ENCODE measurements around the gene CST4. TPM values are rescaled to one million over a fixed set of nuclear protein-coding genes. Genes with fewer than 3 reads are reported as not detected.

Gene CST4
- total RNA-seq, 1 donor from 2014 or later = not detected

DNA sequence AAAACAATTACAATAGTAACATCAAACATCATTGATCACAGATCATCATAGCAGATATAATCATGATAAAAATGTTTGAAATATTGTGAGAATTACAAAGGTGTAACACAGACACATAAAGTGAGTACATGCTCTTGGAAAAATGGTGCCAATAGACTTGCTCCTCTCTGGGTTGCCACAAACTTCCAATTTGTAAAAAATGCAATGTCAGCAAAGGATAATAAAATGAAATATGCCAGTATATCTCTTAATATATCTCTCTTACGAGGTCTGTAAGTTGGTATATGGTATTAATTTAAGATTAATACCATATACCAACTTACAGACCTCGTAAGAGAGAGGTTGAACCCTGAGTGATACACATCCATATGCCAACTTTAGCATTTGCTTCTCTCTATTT lies 37.7 kb downstream of the CST4 start:
- Mint-ChIP-seq H3K9me3 (ENCODE audit: unreplicated experiment) (no peaks in the 10 kb centered on the region), H3K36me3 (ENCODE audit: low read depth, unreplicated experiment) (no peaks in the 10 kb centered on the region), H3K27ac (ENCODE audit: unreplicated experiment) (no peak overlapping the region), H3K4me1 (ENCODE audit: low read depth, unreplicated experiment) (peaks cover 6% of the 10 kb centered on the region), H3K27me3 (ENCODE audit: low read depth, unreplicated experiment) (peaks cover 5% of the 10 kb centered on the region), H3K4me3 (ENCODE audit: unreplicated experiment) (no peak overlapping the region)
- Histone ChIP-seq H3K27me3 (ENCODE audit: insufficient read depth, low read length) (peaks cover 2% of the 10 kb centered on the region), H3K36me3 (ENCODE audit: insufficient read depth, low read length) (no peaks in the 10 kb centered on the region), H3K4me1 (ENCODE audit: insufficient read depth, low read length) (no peaks in the 10 kb centered on the region), H3K9me3 (ENCODE audit: insufficient read depth, low read depth, low read length) (no peaks in the 10 kb centered on the region), H2AFZ (ENCODE audit: low read depth, low read length) (no peak overlapping the region), H3K4me2 (ENCODE audit: low read length) (no peak overlapping the region), H3K79me2 (ENCODE audit: insufficient read depth, low read length) (no peaks in the 10 kb centered on the region), H3K4me3 (ENCODE audit: insufficient read depth, low read depth, low read length) (no peak overlapping the region), H3K9ac (ENCODE audit: low read length) (no peak overlapping the region), H3K27ac (ENCODE audit: low read depth, low read length) (no peak overlapping the region), H4K20me1 (ENCODE audit: insufficient read depth, low read length) (no peaks in the 10 kb centered on the region)
- TF ChIP-seq, protein P1, sequence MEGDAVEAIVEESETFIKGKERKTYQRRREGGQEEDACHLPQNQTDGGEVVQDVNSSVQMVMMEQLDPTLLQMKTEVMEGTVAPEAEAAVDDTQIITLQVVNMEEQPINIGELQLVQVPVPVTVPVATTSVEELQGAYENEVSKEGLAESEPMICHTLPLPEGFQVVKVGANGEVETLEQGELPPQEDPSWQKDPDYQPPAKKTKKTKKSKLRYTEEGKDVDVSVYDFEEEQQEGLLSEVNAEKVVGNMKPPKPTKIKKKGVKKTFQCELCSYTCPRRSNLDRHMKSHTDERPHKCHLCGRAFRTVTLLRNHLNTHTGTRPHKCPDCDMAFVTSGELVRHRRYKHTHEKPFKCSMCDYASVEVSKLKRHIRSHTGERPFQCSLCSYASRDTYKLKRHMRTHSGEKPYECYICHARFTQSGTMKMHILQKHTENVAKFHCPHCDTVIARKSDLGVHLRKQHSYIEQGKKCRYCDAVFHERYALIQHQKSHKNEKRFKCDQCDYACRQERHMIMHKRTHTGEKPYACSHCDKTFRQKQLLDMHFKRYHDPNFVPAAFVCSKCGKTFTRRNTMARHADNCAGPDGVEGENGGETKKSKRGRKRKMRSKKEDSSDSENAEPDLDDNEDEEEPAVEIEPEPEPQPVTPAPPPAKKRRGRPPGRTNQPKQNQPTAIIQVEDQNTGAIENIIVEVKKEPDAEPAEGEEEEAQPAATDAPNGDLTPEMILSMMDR (IDR thresholded peaks at IDR 0.05; ENCODE audit: insufficient read depth, low read depth, low read length) = no peak
- no peak for TF ChIP-seq EZH2 (IDR thresholded peaks at IDR 0.05; ENCODE audit: insufficient read depth, low read length)
- DNase-seq (ENCODE audit: low read depth) (no peak), FAIRE-seq (no peak)

DNA sequence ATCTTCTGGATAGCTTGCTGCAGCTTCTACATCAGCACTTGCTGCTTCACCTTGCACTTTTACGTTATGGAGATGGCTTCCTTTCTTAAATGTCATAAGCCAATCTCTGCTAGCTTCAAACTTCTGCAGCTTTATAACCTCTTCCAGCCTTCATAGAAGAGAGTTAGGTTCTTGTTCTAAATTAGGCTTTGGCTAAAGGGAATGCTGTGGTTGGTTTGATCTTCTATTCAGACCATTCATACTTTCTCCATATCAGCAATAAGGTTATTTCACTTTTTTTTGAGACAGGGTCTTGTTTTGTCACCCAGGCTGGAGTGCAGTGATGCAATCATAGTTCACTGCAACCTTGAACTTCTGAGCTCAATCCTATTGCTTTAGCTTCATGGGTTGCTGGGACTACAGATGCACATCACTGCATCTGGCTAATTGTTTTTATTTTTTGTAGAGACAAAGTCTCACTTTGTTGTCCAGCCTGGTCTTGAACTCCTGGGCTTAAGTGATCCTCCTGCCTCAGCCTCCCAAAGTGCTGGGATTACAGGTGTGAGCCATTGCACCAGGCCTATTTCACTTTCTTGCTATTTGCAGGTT lies 38.9 kb downstream of the CST4 start:
- Histone ChIP-seq H3K9ac (ENCODE audit: low read length) (no peak overlapping the region), H3K36me3 (ENCODE audit: insufficient read depth, low read length) (no peaks in the 10 kb centered on the region), H3K27me3 (ENCODE audit: insufficient read depth, low read length) (peaks cover 2% of the 10 kb centered on the region), H2AFZ (ENCODE audit: low read depth, low read length) (no peak overlapping the region), H3K4me3 (ENCODE audit: insufficient read depth, low read depth, low read length) (no peak overlapping the region), H3K4me2 (ENCODE audit: low read length) (no peak overlapping the region), H4K20me1 (ENCODE audit: insufficient read depth, low read length) (no peaks in the 10 kb centered on the region), H3K27ac (ENCODE audit: low read depth, low read length) (no peak overlapping the region), H3K9me3 (ENCODE audit: insufficient read depth, low read depth, low read length) (no peaks in the 10 kb centered on the region), H3K4me1 (ENCODE audit: insufficient read depth, low read length) (no peaks in the 10 kb centered on the region), H3K79me2 (ENCODE audit: insufficient read depth, low read length) (no peaks in the 10 kb centered on the region)
- DNase-seq (ENCODE audit: low read depth) (no peak), FAIRE-seq (no peak)
- H3K27me3 Mint-ChIP-seq (ENCODE audit: low read depth, unreplicated experiment) = peaks cover 8% of the 10 kb centered on the region
- no peak overlapping the region for H3K4me3 Mint-ChIP-seq (ENCODE audit: unreplicated experiment)
- no peaks in the 10 kb centered on the region for H3K9me3 Mint-ChIP-seq (ENCODE audit: unreplicated experiment)
- no peaks in the 10 kb centered on the region for H3K36me3 Mint-ChIP-seq (ENCODE audit: low read depth, unreplicated experiment)
- TF ChIP-seq, protein P1 (IDR thresholded peaks at IDR 0.05; ENCODE audit: insufficient read depth, low read depth, low read length) = no peak
- TF ChIP-seq EZH2 (IDR thresholded peaks at IDR 0.05; ENCODE audit: insufficient read depth, low read length) = no peak
- H3K4me1 Mint-ChIP-seq (ENCODE audit: low read depth, unreplicated experiment) = peaks cover 6% of the 10 kb centered on the region
- no peak overlapping the region for H3K27ac Mint-ChIP-seq (ENCODE audit: unreplicated experiment)

DNA sequence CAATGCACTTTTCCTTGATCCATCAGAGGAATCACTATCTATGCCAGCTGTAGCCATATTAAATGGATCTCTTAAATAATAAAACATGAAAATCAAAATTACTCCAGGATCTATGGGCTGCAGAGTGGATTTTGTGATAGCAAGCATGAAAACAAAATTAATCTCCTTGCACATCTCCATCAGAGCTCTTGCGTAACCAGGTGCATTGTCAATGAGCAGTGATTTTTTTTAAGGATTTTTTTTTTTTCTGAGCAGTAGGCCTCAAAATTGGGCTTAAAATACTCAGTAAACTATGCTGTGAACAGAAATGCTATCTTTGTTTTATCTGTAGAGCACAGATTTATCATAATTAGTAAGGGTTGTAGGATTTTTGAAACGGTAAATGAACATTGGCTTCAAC lies 39.6 kb downstream of the CST4 start:
- no peak overlapping the region for H3K27ac ChIP-seq (ENCODE audit: low read depth, low read length)

More for the DNA sequence above, 39.6 kb downstream of the CST4 start:
- H3K36me3 Mint-ChIP-seq (ENCODE audit: low read depth, unreplicated experiment) = no peaks in the 10 kb centered on the region
- no peaks in the 10 kb centered on the region for H3K9me3 Mint-ChIP-seq (ENCODE audit: unreplicated experiment)
- FAIRE-seq = no peak
- H2AFZ ChIP-seq (ENCODE audit: low read depth, low read length) = no peak overlapping the region
- H4K20me1 ChIP-seq (ENCODE audit: insufficient read depth, low read length) = no peaks in the 10 kb centered on the region
- no peak overlapping the region for H3K4me2 ChIP-seq (ENCODE audit: low read length)
- H3K4me3 ChIP-seq (ENCODE audit: insufficient read depth, low read depth, low read length) = no peak overlapping the region
- no peak overlapping the region for H3K9ac ChIP-seq (ENCODE audit: low read length)
- H3K27ac Mint-ChIP-seq (ENCODE audit: unreplicated experiment) = no peak overlapping the region
- H3K9me3 ChIP-seq (ENCODE audit: insufficient read depth, low read depth, low read length) = no peaks in the 10 kb centered on the region
- peaks cover 6% of the 10 kb centered on the region for H3K27me3 Mint-ChIP-seq (ENCODE audit: low read depth, unreplicated experiment)
- H3K4me1 Mint-ChIP-seq (ENCODE audit: low read depth, unreplicated experiment) = peaks cover 6% of the 10 kb centered on the region
- DNase-seq (ENCODE audit: low read depth) = no peak
- no peaks in the 10 kb centered on the region for H3K27me3 ChIP-seq (ENCODE audit: insufficient read depth, low read length)
- no peaks in the 10 kb centered on the region for H3K79me2 ChIP-seq (ENCODE audit: insufficient read depth, low read length)
- H3K4me1 ChIP-seq (ENCODE audit: insufficient read depth, low read length) = no peaks in the 10 kb centered on the region
- no peaks in the 10 kb centered on the region for H3K36me3 ChIP-seq (ENCODE audit: insufficient read depth, low read length)
- H3K4me3 Mint-ChIP-seq (ENCODE audit: unreplicated experiment) = no peak overlapping the region
- TF ChIP-seq EZH2 (IDR thresholded peaks at IDR 0.05; ENCODE audit: insufficient read depth, low read length) = no peak
- TF ChIP-seq, protein P1 (IDR thresholded peaks at IDR 0.05; ENCODE audit: insufficient read depth, low read depth, low read length) = no peak

Measured in astrocyte (in vitro differentiated cells and primary cell).